Measurements from ENCODE around the gene SH3BP5L. TPM values are rescaled to one million over a fixed set of nuclear protein-coding genes. Genes with fewer than 3 reads are reported as not detected.

SH3BP5L gene
- total and polyA plus RNA-seq, 10 of the 15 experiments (the other 5 are each of a cell fraction or from before 2014, with no cell fraction given), result 1.1 to 22.8 (median 10.9) TPM

DNA sequence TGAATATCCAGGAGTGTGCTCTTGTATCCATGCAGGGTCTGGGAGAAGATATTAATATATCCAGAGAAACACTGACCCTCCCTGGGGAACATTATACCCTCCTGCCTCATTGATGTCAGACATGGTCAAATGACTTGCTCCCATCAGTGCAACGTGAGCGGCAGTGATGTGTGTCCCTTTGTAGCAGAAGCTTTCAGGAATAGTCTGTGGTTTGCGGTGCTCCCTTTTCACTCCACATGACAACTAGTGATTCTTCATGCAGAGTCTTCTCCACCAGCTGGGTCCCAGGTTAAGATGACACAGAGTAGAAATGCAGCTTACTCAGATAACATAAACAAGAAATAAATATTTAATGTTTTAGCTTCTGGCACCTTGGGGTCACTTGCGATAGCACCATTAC is 38.3 kb downstream of the SH3BP5L start:
- POLR2A ChIA-PET, result interaction anchor here (1.6 to 1.8 kb wide), 3 partner anchors 8 to 38 kb away, joined by 3 to 6 read pairs (median 4); partner anchors contain the start of gene SH3BP5L
- CTCF ChIA-PET, result interaction anchor here (0.9 to 2.9 kb wide), 3 partner anchors 19 to 544 kb away, joined by 4 to 15 read pairs (median 11); no protein-coding TSS in a partner anchor
- ATAC-seq, result no peak

DNA sequence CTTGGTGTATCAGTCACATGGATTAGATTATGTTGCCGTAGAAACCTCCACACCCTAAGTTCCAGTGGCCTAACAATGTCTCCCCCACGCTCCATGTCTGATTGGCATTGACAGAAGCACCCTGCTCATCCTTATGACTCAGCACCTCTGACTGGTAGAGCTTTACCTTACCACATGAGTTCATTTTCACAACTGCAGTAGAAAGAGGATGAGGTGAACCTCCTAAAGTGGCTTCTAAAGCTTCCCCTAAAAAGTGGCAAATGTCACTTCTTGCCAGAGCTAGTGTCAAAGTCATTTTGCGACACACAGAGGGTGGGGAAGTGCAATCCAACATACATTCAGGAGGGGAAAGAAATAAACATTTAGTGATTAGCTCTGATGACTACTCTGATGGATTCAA is 39.6 kb downstream of the SH3BP5L start:
- WGBS (ENCODE audit: insufficient coverage, insufficient replicate concordance, low lambda C conversion rate, missing lambda C conversion rate), result 3% methylated on average over 3 of the region's 3 CpGs
- Histone ChIP-seq H3K27ac (ENCODE audit: control insufficient read depth, insufficient read depth) (no peak overlapping the region), H3K9me3 (replicated peaks; ENCODE audit: control insufficient read depth, insufficient read depth, low read length) (peaks cover 4% of the 10 kb centered on the region; the same call in 2 of the 3 replicates), H3K36me3 (ENCODE audit: control insufficient read depth in 2 of 2, insufficient read depth in 2 of 2, low read length in 1 of 2) (no peaks in the 10 kb centered on the region), H3K79me2 (ENCODE audit: control insufficient read depth, insufficient read depth, low read length) (no peaks in the 10 kb centered on the region), H3K4me2 (ENCODE audit: control insufficient read depth, insufficient read depth) (no peak overlapping the region), H4K20me1 (ENCODE audit: control insufficient read depth, insufficient read depth) (no peaks in the 10 kb centered on the region), H3K4me3 (no peak overlapping the region), H2AFZ (ENCODE audit: control insufficient read depth, low read depth, low read length) (no peak overlapping the region), H3K9ac (ENCODE audit: control insufficient read depth, insufficient read depth, low read length) (no peak overlapping the region), H3K27me3 (replicated peaks in 1 of 2; ENCODE audit: control insufficient read depth in 2 of 2, insufficient read depth in 2 of 2, low read length in 1 of 2) (no peaks in the 10 kb centered on the region), H3K4me1 (ENCODE audit: control insufficient read depth, insufficient read depth, low read length) (no peaks in the 10 kb centered on the region)
- CTCF ChIA-PET, result interaction anchor here (0.6 to 2.9 kb wide), 4 partner anchors 20 to 543 kb away, joined by 3 to 15 read pairs (median 7); no protein-coding TSS in a partner anchor
- BruUV-seq (replicated peaks), result no TSS peak
- no peak for DNase-seq (ENCODE audit: low read depth, low spot score)
- in situ Hi-C loops (cut with MboI) (no loop called here), intact Hi-C loops (cut with micrococcal nuclease; ENCODE audit: unreplicated experiment) (no loop called here)
- SMC1A ChIA-PET (ENCODE audit: uncharacterized antibody, unreplicated experiment), result interaction anchor here (0.7 to 5.4 kb wide), 14 partner anchors 9 to 543 kb away, joined by 3 to 33 read pairs (median 5); no protein-coding TSS in a partner anchor
- peak; percentile 95 for ATAC-seq
- RAD21 ChIA-PET (ENCODE audit: unreplicated experiment), result interaction anchor here (0.9 to 3.0 kb wide), 4 partner anchors 19 to 97 kb away, joined by 3 to 11 read pairs (median 4); no protein-coding TSS in a partner anchor
- FAIRE-seq, result no peak
- POLR2A ChIA-PET, result interaction anchor here (0.5 to 1.8 kb wide), 3 partner anchors 9 to 19 kb away, joined by 4 to 6 read pairs (median 4); no protein-coding TSS in a partner anchor
- peak; percentile 49; the same call in 1 of the 2 replicates for TF ChIP-seq ATF7 (IDR thresholded peaks at IDR 0.05; ENCODE audit: low read depth)
- peak; percentile 50 for TF ChIP-seq PBX3 (IDR thresholded peaks at IDR 0.05; ENCODE audit: insufficient replicate concordance, low read depth, low read length)
- TF ChIP-seq RUNX3 (IDR thresholded peaks at IDR 0.05; ENCODE audit: low read length), result peak; percentile 20; the same call in 1 of the 2 replicates
- peak; percentile 73; the same call in 1 of the 2 replicates for TF ChIP-seq BACH1 (IDR thresholded peaks at IDR 0.05; ENCODE audit: borderline replicate concordance)
- TF ChIP-seq RAD51 (IDR thresholded peaks at IDR 0.05), result no peak
- no peak for TF ChIP-seq SMARCA5 (IDR thresholded peaks at IDR 0.05)
- TF ChIP-seq, protein P1, sequence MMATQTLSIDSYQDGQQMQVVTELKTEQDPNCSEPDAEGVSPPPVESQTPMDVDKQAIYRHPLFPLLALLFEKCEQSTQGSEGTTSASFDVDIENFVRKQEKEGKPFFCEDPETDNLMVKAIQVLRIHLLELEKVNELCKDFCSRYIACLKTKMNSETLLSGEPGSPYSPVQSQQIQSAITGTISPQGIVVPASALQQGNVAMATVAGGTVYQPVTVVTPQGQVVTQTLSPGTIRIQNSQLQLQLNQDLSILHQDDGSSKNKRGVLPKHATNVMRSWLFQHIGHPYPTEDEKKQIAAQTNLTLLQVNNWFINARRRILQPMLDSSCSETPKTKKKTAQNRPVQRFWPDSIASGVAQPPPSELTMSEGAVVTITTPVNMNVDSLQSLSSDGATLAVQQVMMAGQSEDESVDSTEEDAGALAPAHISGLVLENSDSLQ (IDR thresholded peaks at IDR 0.05), result peak; percentile 70
- TF ChIP-seq, protein P2, sequence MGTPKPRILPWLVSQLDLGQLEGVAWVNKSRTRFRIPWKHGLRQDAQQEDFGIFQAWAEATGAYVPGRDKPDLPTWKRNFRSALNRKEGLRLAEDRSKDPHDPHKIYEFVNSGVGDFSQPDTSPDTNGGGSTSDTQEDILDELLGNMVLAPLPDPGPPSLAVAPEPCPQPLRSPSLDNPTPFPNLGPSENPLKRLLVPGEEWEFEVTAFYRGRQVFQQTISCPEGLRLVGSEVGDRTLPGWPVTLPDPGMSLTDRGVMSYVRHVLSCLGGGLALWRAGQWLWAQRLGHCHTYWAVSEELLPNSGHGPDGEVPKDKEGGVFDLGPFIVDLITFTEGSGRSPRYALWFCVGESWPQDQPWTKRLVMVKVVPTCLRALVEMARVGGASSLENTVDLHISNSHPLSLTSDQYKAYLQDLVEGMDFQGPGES (IDR thresholded peaks at IDR 0.05), result no peak

More for the DNA sequence above, 38.3 kb downstream of the SH3BP5L start:
- H3K79me2 ChIP-seq (ENCODE audit: control insufficient read depth, insufficient read depth, low read length), result no peaks in the 10 kb centered on the region
- peaks cover 4% of the 10 kb centered on the region; the same call in 1 of the 2 replicates for H3K4me1 ChIP-seq (ENCODE audit: control insufficient read depth, insufficient read depth, low read length)
- no TSS peak for BruUV-seq (replicated peaks)
- no peak overlapping the region for H3K9ac ChIP-seq (ENCODE audit: control insufficient read depth, insufficient read depth, low read length)
- no peak overlapping the region for H3K4me3 ChIP-seq
- no peaks in the 10 kb centered on the region; the same call in 2 of the 3 replicates for H3K9me3 ChIP-seq (replicated peaks; ENCODE audit: control insufficient read depth, insufficient read depth, low read length)
- RAD21 ChIA-PET (ENCODE audit: unreplicated experiment), result interaction anchor here (0.9 to 3.0 kb wide), 3 partner anchors 13 to 100 kb away, joined by 3 to 11 read pairs (median 4); no protein-coding TSS in a partner anchor
- no peak overlapping the region for H3K27ac ChIP-seq (ENCODE audit: control insufficient read depth, insufficient read depth)
- H3K27me3 ChIP-seq (replicated peaks in 1 of 2; ENCODE audit: control insufficient read depth in 2 of 2, insufficient read depth in 2 of 2, low read length in 1 of 2), result no peaks in the 10 kb centered on the region
- WGBS (ENCODE audit: insufficient coverage, insufficient replicate concordance, low lambda C conversion rate, missing lambda C conversion rate), result 53% methylated on average over 4 of the region's 4 CpGs
- no peak overlapping the region for H2AFZ ChIP-seq (ENCODE audit: control insufficient read depth, low read depth, low read length)
- DNase-seq (ENCODE audit: low read depth, low spot score) (no peak), FAIRE-seq (no peak)
- no peaks in the 10 kb centered on the region for H4K20me1 ChIP-seq (ENCODE audit: control insufficient read depth, insufficient read depth)
- no peaks in the 10 kb centered on the region for H3K36me3 ChIP-seq (ENCODE audit: control insufficient read depth in 2 of 2, insufficient read depth in 2 of 2, low read length in 1 of 2)
- no peak overlapping the region for H3K4me2 ChIP-seq (ENCODE audit: control insufficient read depth, insufficient read depth)
- in situ Hi-C loops (cut with MboI), result no loop called here
- TF ChIP-seq, protein P1 (IDR thresholded peaks at IDR 0.05), result no peak
- no peak for TF ChIP-seq DPF2 (IDR thresholded peaks at IDR 0.05)
- no peak for TF ChIP-seq SPI1 (IDR thresholded peaks at IDR 0.05; ENCODE audit: borderline replicate concordance, insufficient read depth, low read depth, low read length)
- TF ChIP-seq JUND (IDR thresholded peaks at IDR 0.05; ENCODE audit: low read depth, low read length), result no peak
- TF ChIP-seq SRF (IDR thresholded peaks at IDR 0.05; ENCODE audit: low read depth in 2 of 2, low read length in 2 of 2), result no peak
- SMC1A ChIA-PET (ENCODE audit: uncharacterized antibody, unreplicated experiment), result interaction anchor here (1.6 to 5.4 kb wide), 5 partner anchors 11 to 544 kb away, joined by 7 to 33 read pairs (median 8); no protein-coding TSS in a partner anchor
- intact Hi-C loops (cut with micrococcal nuclease; ENCODE audit: unreplicated experiment), result no loop called here
